Stimulated activated CD8-positive, alpha-beta memory T cell treated with anti-CD3 and anti-CD28 coated beads, Interleukin-15, amount 100 ng/mL, for 4 hours (primary cell): ENCODE data around the gene NDEL1.

Experiments
- DNase-seq, 2 donors: peaks; one replicate each; pipeline ENCODE4 v3.0.0-alpha.2; 2020; ENCODE audit warnings: low read depth in 2 of 2

Gene NDEL1

GRCh38 chr17:8413938-8414337 lies 21.7 kb upstream of the NDEL1 start:
- DNase-seq, result no peak

DNA sequence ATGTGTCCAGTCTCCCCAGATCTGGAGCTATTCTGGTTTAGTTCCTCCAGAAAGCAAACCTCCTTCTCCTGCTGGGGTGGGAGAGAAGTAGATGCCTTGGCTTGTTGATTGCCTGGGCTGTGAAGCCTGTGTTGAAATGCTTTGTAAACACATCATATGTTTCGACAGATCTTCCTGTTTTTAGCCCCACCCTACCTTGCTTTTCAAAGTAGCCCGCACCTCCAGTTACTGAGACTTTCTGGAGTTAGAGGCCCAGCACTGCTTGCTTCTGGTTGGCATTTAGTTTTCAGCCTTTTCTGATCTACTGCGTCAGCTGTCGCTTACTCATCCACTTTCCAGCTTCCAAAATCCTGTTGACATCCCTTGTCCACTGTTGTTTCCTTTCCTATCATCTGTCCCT lies 17.9 kb upstream of the NDEL1 start:
- DNase-seq, result no peak

- DNase-seq, result no peak
These were observed 17.2 kb upstream of the NDEL1 start for GRCh38 chr17:8418471-8418870.

GRCh38 chr17:8419305-8419704 lies 16.4 kb upstream of the NDEL1 start:
- no peak for DNase-seq

DNA sequence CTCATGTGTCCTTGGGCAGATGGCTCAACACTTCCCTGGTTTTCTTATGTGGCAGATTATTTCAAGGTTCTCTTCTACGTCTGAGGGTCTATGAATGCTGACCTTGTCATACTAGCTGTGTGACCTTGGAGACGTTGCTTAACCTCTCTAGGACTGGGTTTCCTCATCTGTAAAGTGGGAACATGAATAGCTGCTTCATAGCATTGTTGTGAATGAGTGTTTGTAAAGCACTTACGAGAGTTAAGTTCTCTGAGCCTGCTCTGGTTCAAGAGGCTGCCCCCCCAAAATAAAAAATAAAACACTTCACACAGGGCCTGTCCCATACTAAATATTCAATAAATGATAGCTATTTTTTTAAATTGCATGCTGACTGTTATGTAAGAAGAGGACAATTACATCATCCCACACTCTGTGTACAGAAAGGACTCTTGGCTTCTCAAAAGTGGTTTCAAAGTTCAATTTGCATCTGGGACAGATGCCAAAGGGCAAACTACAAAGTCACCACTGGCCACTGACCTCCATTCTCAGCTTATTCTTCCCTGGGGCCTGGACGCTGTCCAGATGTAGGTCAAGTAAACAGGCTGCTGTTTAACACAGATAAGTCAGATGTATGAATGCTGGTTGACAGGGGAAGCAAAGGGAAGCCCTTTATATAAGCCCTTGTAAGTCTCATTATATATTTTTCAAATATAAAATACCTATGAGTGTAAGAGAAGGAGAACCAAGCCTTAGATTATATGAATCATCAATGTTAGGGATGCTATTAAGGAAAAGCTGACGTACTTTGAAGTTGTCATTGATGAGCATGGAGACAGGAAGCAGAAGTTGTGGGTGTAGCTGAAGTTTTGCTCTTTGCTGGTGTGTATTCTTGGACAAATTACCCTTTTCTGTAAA lies 15.4 kb upstream of the NDEL1 start:
- DNase-seq, result no peak

DNA sequence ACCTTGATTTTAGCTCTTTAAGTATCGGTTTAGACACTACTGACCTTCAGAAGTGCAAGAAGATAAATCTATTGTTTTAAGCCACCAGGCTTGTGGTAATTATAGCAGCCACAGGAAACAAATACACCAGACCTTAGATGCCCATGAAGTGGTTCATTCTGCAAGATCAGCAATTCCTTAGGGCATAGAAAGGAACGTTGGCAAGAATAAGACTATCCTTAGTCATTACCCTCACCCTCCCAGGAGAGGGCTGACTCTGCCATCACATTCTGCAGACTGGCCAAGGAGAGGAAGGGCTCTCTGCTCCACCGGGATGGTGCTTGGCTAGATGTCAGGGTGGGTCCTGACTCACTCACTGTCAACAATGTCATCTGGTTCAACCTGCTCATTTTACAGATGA lies 14.1 kb upstream of the NDEL1 start:
- DNase-seq, result no peak

GRCh38 chr17:8426094-8426720 lies 9.5 kb upstream of the NDEL1 start:
- no peak for DNase-seq

- no peak for DNase-seq
These were observed 8.9 kb upstream of the NDEL1 start for GRCh38 chr17:8426802-8427201.

DNA sequence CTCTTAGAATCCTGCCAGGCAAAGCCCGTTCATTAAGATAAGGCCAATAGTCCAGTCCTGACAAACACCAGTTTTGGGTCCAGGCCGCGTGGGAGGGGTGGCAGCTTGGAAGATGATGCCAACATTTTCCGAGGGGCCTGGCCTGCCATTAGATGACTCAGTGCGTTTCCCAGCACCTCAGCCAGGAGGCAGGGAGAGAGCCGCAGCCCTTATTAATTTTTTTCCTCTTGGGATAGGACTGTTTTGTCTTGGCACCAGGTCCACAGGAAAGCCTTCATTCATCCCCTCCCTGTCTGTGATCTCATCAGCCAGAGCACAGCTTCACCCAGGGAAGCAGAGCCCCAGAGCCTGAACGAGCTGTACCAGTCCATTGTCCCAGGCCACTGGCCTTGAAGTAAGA lies 4.7 kb upstream of the NDEL1 start:
- no peak for DNase-seq

GRCh38 chr17:8436169-8436843 lies 622 bp downstream of the NDEL1 start:
- DNase-seq, result peak; percentile 25 to 35

GRCh38 chr17:8436844-8437171 lies 1.1 kb downstream of the NDEL1 start:
- no peak for DNase-seq

DNA sequence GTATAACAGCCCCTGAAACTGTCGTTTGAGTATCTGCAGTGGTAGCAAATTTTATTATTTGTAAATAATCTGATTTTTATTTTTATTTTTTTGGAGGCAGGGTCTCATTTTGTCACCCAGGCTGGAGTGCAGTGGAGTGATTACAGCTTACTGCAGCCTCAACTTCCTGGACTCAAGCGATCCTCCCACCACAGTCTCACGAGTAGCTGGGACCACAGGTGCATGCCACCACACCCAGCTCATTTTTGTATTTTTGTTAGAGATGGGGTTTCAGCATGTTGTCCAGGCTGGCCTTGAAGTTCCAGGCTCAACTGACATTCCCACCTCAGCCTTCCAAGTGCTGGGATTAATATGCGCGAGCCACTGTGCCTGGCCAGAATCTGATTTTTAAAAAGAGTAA lies 2.8 kb downstream of the NDEL1 start:
- no peak for DNase-seq

- DNase-seq, result no peak
These were observed 4.0 kb downstream of the NDEL1 start for GRCh38 chr17:8439681-8440080.

DNA sequence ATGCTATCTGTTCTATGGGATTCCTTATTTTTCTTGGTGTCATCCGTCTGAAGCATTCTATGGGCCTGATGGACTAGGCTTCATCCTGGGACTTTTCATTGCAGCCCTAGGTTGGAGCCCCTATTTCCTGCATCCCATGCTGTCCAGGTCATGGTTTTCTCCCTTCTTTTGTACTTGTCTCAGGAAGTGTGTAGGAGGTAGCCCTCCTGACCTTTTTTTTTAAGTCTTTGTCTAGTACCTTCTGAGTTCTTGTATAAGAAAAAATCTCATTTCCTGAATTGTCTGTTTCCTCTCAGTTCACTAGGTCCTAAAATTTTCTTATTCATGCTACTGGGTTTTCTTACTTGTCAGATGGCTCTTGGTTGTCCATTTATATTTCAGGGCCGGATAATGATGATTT lies 6.0 kb downstream of the NDEL1 start:
- no peak for DNase-seq

- no peak for DNase-seq
These were observed 6.6 kb downstream of the NDEL1 start for GRCh38 chr17:8442310-8442709.

DNA sequence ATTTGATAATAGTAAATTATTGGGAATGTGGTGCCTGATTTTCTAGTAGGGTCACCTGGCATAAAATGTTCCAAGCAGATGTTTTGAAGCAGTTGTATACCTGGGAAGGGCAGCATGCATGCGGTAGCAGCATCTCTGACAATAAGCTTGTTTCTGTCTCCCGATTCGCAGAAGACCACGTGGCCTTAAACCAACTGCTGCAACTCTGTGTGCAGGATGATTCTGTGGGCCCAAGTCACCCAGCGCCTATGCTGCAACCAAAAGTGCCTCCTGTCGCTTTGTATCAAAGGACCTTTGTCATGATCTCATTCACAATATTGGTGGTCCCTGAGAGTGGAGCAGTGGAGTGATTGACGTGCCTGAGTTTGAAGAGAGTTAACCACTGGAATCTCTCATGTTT lies 8.1 kb downstream of the NDEL1 start:
- DNase-seq, result no peak

DNA sequence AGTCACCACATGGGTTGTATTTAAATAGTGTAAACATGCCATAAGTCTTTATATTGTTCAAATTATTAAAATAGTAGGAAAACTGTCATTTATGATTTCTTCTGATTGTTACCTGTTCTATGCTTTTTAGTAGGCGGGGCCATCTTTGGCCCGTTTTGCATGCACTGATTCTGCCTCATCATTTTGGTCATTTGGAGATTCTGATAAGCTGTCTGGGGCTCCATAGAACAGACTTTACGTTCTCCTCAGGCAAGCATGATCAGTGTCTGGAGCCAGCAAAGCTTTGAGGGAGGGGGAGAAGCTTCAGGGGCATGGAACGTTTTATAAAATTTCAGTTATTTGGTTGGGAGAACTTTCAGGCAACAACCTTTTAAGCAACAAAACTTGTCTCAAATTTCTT lies 8.8 kb downstream of the NDEL1 start:
- no peak for DNase-seq

DNA sequence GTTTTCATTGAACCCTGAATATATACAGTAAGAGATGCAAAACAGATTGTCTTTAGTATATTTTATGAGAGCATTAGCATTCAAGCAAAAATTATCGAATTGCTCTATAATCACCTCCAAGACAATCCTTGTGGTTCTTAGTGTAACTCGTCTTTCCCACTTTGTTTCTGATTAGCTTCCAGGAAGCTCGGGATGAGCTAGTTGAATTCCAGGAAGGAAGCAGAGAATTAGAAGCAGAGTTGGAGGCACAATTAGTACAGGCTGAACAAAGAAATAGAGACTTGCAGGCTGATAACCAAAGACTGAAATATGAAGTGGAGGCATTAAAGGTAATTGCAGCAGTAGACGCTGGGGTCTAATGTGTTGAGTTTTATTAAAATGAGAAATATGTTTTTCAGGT lies 9.9 kb downstream of the NDEL1 start:
- no peak for DNase-seq

DNA sequence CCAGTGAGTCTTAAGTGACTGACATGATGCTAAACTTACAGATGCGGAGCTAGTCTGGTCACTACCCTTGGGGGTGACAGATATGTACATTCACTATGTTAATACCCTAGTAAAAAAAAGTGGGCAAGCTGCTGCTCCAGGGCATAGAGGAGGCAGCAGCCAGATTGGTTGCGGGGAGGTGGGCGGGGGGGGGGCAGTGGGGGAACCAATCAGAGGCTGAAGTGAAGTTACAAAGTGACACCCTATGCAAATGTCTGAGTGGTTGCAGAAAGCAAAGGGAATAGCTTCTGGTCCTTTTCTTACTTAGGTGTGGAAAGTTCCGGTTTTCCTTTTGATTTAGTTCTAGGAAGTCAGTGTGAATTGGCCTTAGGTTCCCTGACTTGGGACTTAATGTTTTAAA lies 12.1 kb downstream of the NDEL1 start:
- DNase-seq, result no peak

GRCh38 chr17:8448310-8448709 lies 12.6 kb downstream of the NDEL1 start:
- no peak for DNase-seq

DNA sequence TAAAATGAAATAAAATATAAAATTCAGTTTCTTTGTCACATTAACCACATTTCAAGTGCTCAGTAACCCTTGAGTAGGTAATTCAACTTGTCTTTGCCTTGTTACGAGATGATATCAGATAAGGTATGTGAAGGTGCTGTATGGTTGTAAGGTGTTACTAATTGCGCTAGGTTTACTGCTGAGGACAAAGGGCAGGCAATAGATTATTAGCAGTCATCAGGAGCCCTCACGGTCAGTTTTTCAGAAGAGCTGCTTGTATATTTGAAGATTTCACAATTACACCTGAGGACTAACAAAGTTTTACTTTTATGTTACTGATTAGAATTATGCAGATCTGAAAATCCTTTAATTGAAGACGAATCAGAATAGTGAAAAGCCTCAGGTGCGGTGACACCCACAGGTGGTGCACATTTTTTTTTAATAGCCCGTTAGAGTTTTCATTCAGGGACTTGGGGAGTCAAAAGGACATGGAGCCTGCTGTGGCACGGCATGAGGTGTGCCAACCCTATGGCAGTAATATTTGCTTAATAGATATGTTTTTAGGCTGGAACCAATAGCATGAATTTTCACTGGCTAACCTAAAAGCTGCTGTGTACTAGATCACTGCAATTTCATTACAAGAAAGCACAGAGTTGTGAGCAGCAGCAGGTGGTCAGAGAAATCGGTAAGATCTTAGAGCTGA lies 16.4 kb downstream of the NDEL1 start:
- no peak for DNase-seq

GRCh38 chr17:8453326-8453725 lies 17.6 kb downstream of the NDEL1 start:
- DNase-seq, result no peak
